H1 (cell line): ENCODE data around the gene SMTNL2. TPM values are rescaled to one million over a fixed set of nuclear protein-coding genes. Genes with fewer than 3 reads are reported as not detected.

Experiments
- CTCF ChIA-PET: fragments of 300-600 bp; sonication (Branson Sonifier 250); formaldehyde crosslinking; loops from one replicate; lab custom pipeline; 2021; ENCODE audit not compliant: partially characterized antibody; lab: Charles Lee
- POLR2A ChIA-PET: fragments of 300-600 bp; sonication (Branson Sonifier 250); formaldehyde crosslinking; loops from one replicate; lab custom pipeline; 2021; ENCODE audit warnings: inconsistent platforms; ENCODE audit not compliant: partially characterized antibody; lab: Charles Lee
- DNase-seq, 2 experiments: peaks; one replicate each; pipeline versions ENCODE4 v3.0.0 to v3.0.0-alpha.2; 2010 to 2022; ENCODE audit warnings: low spot score in 2 of 2, low read depth in 1 of 2, mixed read lengths in 1 of 2
- FAIRE-seq: peaks from 2 replicates; lab custom pipeline; 2011; peaks lifted over from hg19 to GRCh38; lab: Jason Lieb, UNC
- H2AFZ ChIP-seq: 2 replicates; pipeline ENCODE4 v1.8.1; 2012; ENCODE audit warnings: low read length, inconsistent platforms
- H2AK5ac ChIP-seq: 2 replicates; pipeline ENCODE4 v1.6.1; 2013; ENCODE audit warnings: low read depth, low read length
- H2BK120ac ChIP-seq: replicated peaks from 2 replicates; pipeline ENCODE3; 2013; ENCODE audit warnings: low read depth, low read length, inconsistent platforms
- H2BK12ac ChIP-seq: 2 replicates; pipeline ENCODE4 v1.6.1; 2013; ENCODE audit warnings: low read depth, low read length
- H2BK15ac ChIP-seq: 2 replicates; pipeline ENCODE4 v1.6.1; 2013; ENCODE audit warnings: low read length
- H2BK20ac ChIP-seq: 2 replicates; pipeline ENCODE4 v1.6.1; 2013; ENCODE audit warnings: low read length
- H2BK5ac ChIP-seq: 2 replicates; pipeline ENCODE4 v1.6.1; 2013; ENCODE audit warnings: low read depth, low read length
- H3K14ac ChIP-seq: 2 replicates; pipeline ENCODE4 v1.6.1; 2013; ENCODE audit warnings: inconsistent platforms; ENCODE audit not compliant: insufficient read length
- H3K18ac ChIP-seq: 2 replicates; pipeline ENCODE4 v1.6.1; 2013; ENCODE audit warnings: low read length; ENCODE audit errors: extremely low read depth
- H3K23ac ChIP-seq: 2 replicates; pipeline ENCODE4 v1.6.1; 2013; ENCODE audit warnings: inconsistent platforms; ENCODE audit not compliant: insufficient read length
- H3K23me2 ChIP-seq: 2 replicates; pipeline ENCODE4 v1.6.1; 2013; ENCODE audit warnings: low read depth, low read length
- H3K27ac ChIP-seq: 2 replicates; pipeline ENCODE4 v1.6.1; 2011; ENCODE audit warnings: low read depth, low read length, inconsistent platforms
- H3K27me3 ChIP-seq, 4 experiments: replicated peaks in 1 of 4; 1 replicate in 1 of 4; 2 replicates in 3 of 4; pipeline versions ENCODE4 v1.6.1 to v1.8.1; 2011 to 2013; ENCODE audit warnings: low read length in 3 of 4, mild to moderate bottlenecking in 3 of 4, inconsistent platforms in 2 of 4, mixed read lengths in 2 of 4, moderate library complexity in 1 of 4; ENCODE audit not compliant: control insufficient read depth in 3 of 4, insufficient read depth in 3 of 4; ENCODE audit errors: extremely low read depth in 1 of 4
- H3K36me3 ChIP-seq, 4 experiments: 2 replicates each; pipeline versions ENCODE4 v1.6.1 to v1.8.1; 2011 to 2013; ENCODE audit warnings: mild to moderate bottlenecking in 4 of 4, low read length in 3 of 4, moderate library complexity in 2 of 4, control low read depth in 1 of 4, inconsistent platforms in 1 of 4; ENCODE audit not compliant: insufficient read depth in 4 of 4, control insufficient read depth in 2 of 4
- H3K4ac ChIP-seq: replicated peaks from 2 replicates; pipeline ENCODE3; 2013; ENCODE audit warnings: low read length, low read depth, mixed read lengths, inconsistent platforms; ENCODE audit not compliant: insufficient read length
- H3K4me1 ChIP-seq, 4 experiments: replicated peaks in 1 of 4; 1 replicate in 1 of 4; 2 replicates in 3 of 4; pipeline versions ENCODE4 v1.6.1 to v1.8.1; 2011 to 2013; ENCODE audit warnings: low read length in 3 of 4, inconsistent platforms in 2 of 4, mixed read lengths in 1 of 4; ENCODE audit not compliant: insufficient read depth in 4 of 4, control insufficient read depth in 3 of 4
- H3K4me2 ChIP-seq, 2 experiments: 2 replicates each; pipeline versions ENCODE4 v1.6.1 to v1.8.1; 2011 to 2013; ENCODE audit warnings: low read depth in 2 of 2, low read length in 2 of 2, control low read depth in 1 of 2, inconsistent platforms in 1 of 2, mild to moderate bottlenecking in 1 of 2; ENCODE audit not compliant: insufficient read depth in 1 of 2
- H3K4me3 ChIP-seq, 4 experiments: fragments of 200-600, 300-600 bp in 1 of 4; sonication (generic), shearing (Covaris generic), sonication (Bioruptor Twin) in 1 of 4; 2 replicates each; pipeline versions ENCODE4 v1.5.1 to v1.8.1; 2011 to 2016; ENCODE audit warnings: low read length in 4 of 4, low read depth in 3 of 4, control low read depth in 2 of 4, inconsistent platforms in 2 of 4, mild to moderate bottlenecking in 2 of 4, mixed read lengths in 1 of 4, moderate library complexity in 1 of 4; ENCODE audit not compliant: insufficient read depth in 2 of 4; ENCODE audit errors: extremely low read depth in 1 of 4
- H3K56ac ChIP-seq: replicated peaks from 2 replicates; pipeline ENCODE3; 2013; ENCODE audit warnings: low read depth, mild to moderate bottlenecking, mixed read lengths, low read length, inconsistent platforms; ENCODE audit not compliant: insufficient read length
- H3K79me1 ChIP-seq: 2 replicates; pipeline ENCODE4 v1.6.1; 2013; ENCODE audit warnings: low read depth, low read length, control low read depth
- H3K79me2 ChIP-seq, 2 experiments: 2 replicates each; pipeline versions ENCODE4 v1.6.1 to v1.8.1; 2012 to 2013; ENCODE audit warnings: low read length in 2 of 2, mild to moderate bottlenecking in 2 of 2, inconsistent platforms in 1 of 2; ENCODE audit not compliant: insufficient read depth in 2 of 2, control insufficient read depth in 1 of 2
- H3K9ac ChIP-seq, 4 experiments: replicated peaks in 1 of 4; 1 replicate in 1 of 4; 2 replicates in 3 of 4; pipeline versions ENCODE4 v1.6.1 to v1.8.1; 2011 to 2013; ENCODE audit warnings: low read depth in 3 of 4, low read length in 3 of 4, control low read depth in 2 of 4, mild to moderate bottlenecking in 2 of 4, moderate library complexity in 2 of 4, inconsistent platforms in 1 of 4; ENCODE audit errors: extremely low read depth in 1 of 4
- H3K9me3 ChIP-seq, 2 experiments: 2 replicates each; pipeline versions ENCODE4 v1.6.1 to v1.8.1; 2012 to 2013; ENCODE audit warnings: mild to moderate bottlenecking in 2 of 2, moderate library complexity in 2 of 2, control low read depth in 1 of 2, inconsistent platforms in 1 of 2, low read depth in 1 of 2, low read length in 1 of 2, mixed read lengths in 1 of 2; ENCODE audit not compliant: insufficient read depth in 2 of 2
- H4K20me1 ChIP-seq, 2 experiments: replicated peaks in 1 of 2; 2 replicates each; pipeline versions ENCODE3 to v1.8.1; 2011 to 2013; ENCODE audit warnings: inconsistent platforms in 2 of 2, low read length in 2 of 2, mild to moderate bottlenecking in 1 of 2; ENCODE audit not compliant: insufficient read depth in 2 of 2, control insufficient read depth in 1 of 2
- H4K5ac ChIP-seq: 2 replicates; pipeline ENCODE4 v1.6.1; 2013; ENCODE audit warnings: low read length, low read depth, mixed read lengths, inconsistent platforms; ENCODE audit not compliant: insufficient read length
- H4K8ac ChIP-seq: 2 replicates; pipeline ENCODE4 v1.8.0; 2013; ENCODE audit warnings: mild to moderate bottlenecking, moderate library complexity, low read length, inconsistent platforms; ENCODE audit not compliant: insufficient read depth; ENCODE audit errors: extremely low read depth
- H4K91ac ChIP-seq: replicated peaks from 2 replicates; pipeline ENCODE3; 2013; ENCODE audit warnings: low read length, mixed read lengths, inconsistent platforms; ENCODE audit not compliant: insufficient read length
- ATF2 ChIP-seq: IDR thresholded peaks from 2 replicates; pipeline ENCODE4 v1.6.1; 2012; ENCODE audit warnings: low read length, inconsistent platforms
- CREB1 ChIP-seq: IDR thresholded peaks from 2 replicates; pipeline ENCODE4 v1.6.1; 2012; ENCODE audit warnings: inconsistent platforms
- CTCF ChIP-seq, 3 experiments: IDR thresholded peaks; 1 replicate in 2 of 3; 2 replicates in 1 of 3; pipeline versions ENCODE4 v1.5.1 to v1.6.1; 2011; ENCODE audit warnings: low read length in 3 of 3, mild to moderate bottlenecking in 3 of 3, inconsistent platforms in 2 of 3, low read depth in 1 of 3, moderate library complexity in 1 of 3; ENCODE audit not compliant: insufficient read depth in 1 of 3; ENCODE audit errors: control extremely low read depth in 1 of 3
- EGR1 ChIP-seq: IDR thresholded peaks from 2 replicates; pipeline ENCODE4 v1.6.1; 2011; ENCODE audit warnings: low read depth, low read length, borderline replicate concordance
- GABPA ChIP-seq: IDR thresholded peaks from 2 replicates; pipeline ENCODE4 v1.6.1; 2011; ENCODE audit warnings: mild to moderate bottlenecking, low read length, moderate library complexity, borderline replicate concordance; ENCODE audit not compliant: insufficient read depth
- KDM4A ChIP-seq: IDR thresholded peaks from one replicate; pipeline ENCODE4 v1.7.1; 2012; ENCODE audit warnings: low read depth, mild to moderate bottlenecking, moderate library complexity, low read length, inconsistent platforms; ENCODE audit not compliant: severe bottlenecking
- PHF8 ChIP-seq: fragments of 200-600 bp; sonication (generic); conservative IDR thresholded peaks from 2 replicates; pipeline ENCODE4 v1.7.1; 2012; ENCODE audit warnings: low read depth, mild to moderate bottlenecking, inconsistent platforms, low read length, moderate library complexity
- TCF12 ChIP-seq: IDR thresholded peaks from 2 replicates; pipeline ENCODE4 v1.6.1; 2011; ENCODE audit warnings: low read depth, mild to moderate bottlenecking, low read length
- YY1 ChIP-seq: IDR thresholded peaks from 2 replicates; pipeline ENCODE4 v1.6.1; 2011; ENCODE audit warnings: low read depth, mild to moderate bottlenecking, low read length
- WGBS, 2 experiments: shearing (Covaris generic) in 1 of 2; methylation state at CpG; one replicate each; pipeline versions ENCODE4 v1.1.6 to v1.1.7; 2013 to 2015; ENCODE audit warnings: low lambda C conversion rate in 2 of 2, mixed read lengths in 2 of 2, inconsistent platforms in 1 of 2, low coverage in 1 of 2, missing lambda C conversion rate in 1 of 2; ENCODE audit not compliant: insufficient replicate concordance in 2 of 2, insufficient coverage in 1 of 2, insufficient read length in 1 of 2; ENCODE audit errors: extremely low coverage in 1 of 2, missing lambda C conversion rate in 1 of 2; 5-methylcytosine and 5-hydroxymethylcytosine counted together
- polyA plus RNA-seq, 7 experiments: library from polyadenylated mRNA; depleted of rRNA in 3 of 7; stranded (reverse) in 5 of 7; unstranded in 2 of 7; fragments of >200 nt in 5 of 7; fragments of 200-250 nt in 2 of 7; gene quantifications; 1 replicate in 5 of 7; 2 replicates in 1 of 7; 4 replicates in 1 of 7; pipeline versions ENCODE4 v1.2.1 to v1.2.3, GENCODE V29; 2011 to 2013; ENCODE audit warnings: missing spikeins in 2 of 7, mixed read lengths in 2 of 7
- total RNA-seq: library from RNA; stranded (reverse); fragmentation: NEBNext Ultra II Directional; extraction: Animal tissue kit (Norgen Biotek cat#: 25700); gene quantifications from 2 replicates; pipeline ENCODE4 v1.2.1, GENCODE V29; 2021

Gene SMTNL2
- total and polyA plus RNA-seq, 2 of the 8 experiments (the other 6 are each of a cell fraction or from before 2014, with no cell fraction given) = 3.6 to 4.5 TPM

GRCh38 chr17:4543557-4544026 is 40.7 kb upstream of the SMTNL2 start:
- Histone ChIP-seq H2BK12ac (no peak overlapping the region), H3K23me2 (no peaks in the 10 kb centered on the region), H4K91ac (no peak overlapping the region), H2BK20ac (no peak overlapping the region), H3K4me2 (no peak overlapping the region), H3K9ac (no peak overlapping the region), H2AK5ac (no peak overlapping the region), H3K23ac (no peak overlapping the region), H3K18ac (no peak overlapping the region), H2BK15ac (no peak overlapping the region), H2AFZ (no peak overlapping the region), H4K5ac (no peak overlapping the region), H2BK5ac (no peak overlapping the region), H3K4ac (no peak overlapping the region), H3K56ac (no peak overlapping the region), H3K4me3 (no peak overlapping the region), H3K9me3 (no peaks in the 10 kb centered on the region), H3K36me3 (peaks cover 42 to 91% (median 65%) of the 10 kb centered on the region in 4 experiments), H3K79me2 (no peaks in the 10 kb centered on the region), H4K20me1 (peaks cover 11 to 37% of the 10 kb centered on the region in 2 experiments), H3K4me1 (no peaks in the 10 kb centered on the region), H3K27me3 (no peaks in the 10 kb centered on the region), H3K27ac (no peak overlapping the region), H3K14ac (no peak overlapping the region), H4K8ac (no peak overlapping the region), H2BK120ac (no peak overlapping the region), H3K79me1 (no peaks in the 10 kb centered on the region; the same call in 1 of the 2 replicates)
- ChIA-PET POLR2A (interaction anchor here (0.6 to 37.1 kb wide), 4 partner anchors 3 to 124 kb away, joined by 3 to 546 read pairs (median 275); partner anchors contain the start of genes GGT6 and MYBBP1A), CTCF (interaction anchor here (1.1 to 2.7 kb wide), 4 partner anchors 23 to 123 kb away, joined by 3 to 10 read pairs (median 4); partner anchors contain the start of gene SPNS2)
- DNase-seq = no peak
- no peak for FAIRE-seq
- 95% methylated on average over 19 of the region's 19 CpGs; no CpG with 5 or more reads in 1 of the 2 experiments for WGBS, 2 experiments
- TF ChIP-seq PHF8 = no peak
- no peak for TF ChIP-seq YY1
- TF ChIP-seq CREB1 = no peak
- no peak for TF ChIP-seq EGR1
- TF ChIP-seq KDM4A = no peak
- TF ChIP-seq TCF12 = no peak
- TF ChIP-seq GABPA = no peak
- TF ChIP-seq CTCF (IDR thresholded peaks at IDR 0.05; ENCODE audit: control extremely low read depth in 1 of 3, insufficient read depth in 1 of 3, low read depth in 1 of 3, low read length in 3 of 3) = no peak
- no peak for TF ChIP-seq ATF2
